ENCODE results near the gene TEAD1.

Gene TEAD1

GRCh38 chr11:12704049-12704448 is 29.8 kb downstream of the TEAD1 start:
- no peak overlapping the region for H3K4me3 Mint-ChIP-seq
- no peaks in the 10 kb centered on the region for H3K9me3 Mint-ChIP-seq
- no peaks in the 10 kb centered on the region for H3K4me1 Mint-ChIP-seq
- no peaks in the 10 kb centered on the region for H3K36me3 Mint-ChIP-seq
- no peak overlapping the region for H3K27ac Mint-ChIP-seq
- no peak for ATAC-seq
- peaks cover 11% of the 10 kb centered on the region for H3K27me3 Mint-ChIP-seq

- Mint-ChIP-seq H3K27me3 (peaks cover 6% of the 10 kb centered on the region), H3K4me1 (no peaks in the 10 kb centered on the region), H3K4me3 (no peak overlapping the region), H3K27ac (no peak overlapping the region), H3K9me3 (no peaks in the 10 kb centered on the region), H3K36me3 (no peaks in the 10 kb centered on the region)
- no peak for ATAC-seq
These were observed 31.7 kb downstream of the TEAD1 start for GRCh38 chr11:12705874-12706273.

- Mint-ChIP-seq H3K9me3 (no peaks in the 10 kb centered on the region), H3K4me1 (no peaks in the 10 kb centered on the region), H3K4me3 (no peak overlapping the region), H3K36me3 (no peaks in the 10 kb centered on the region), H3K27me3 (no peaks in the 10 kb centered on the region), H3K27ac (no peak overlapping the region)
- no peak for ATAC-seq
These were observed 32.6 kb downstream of the TEAD1 start for GRCh38 chr11:12706545-12707499.

GRCh38 chr11:12707500-12707880 is 33.3 kb downstream of the TEAD1 start:
- Mint-ChIP-seq H3K27me3 (no peaks in the 10 kb centered on the region), H3K4me3 (no peak overlapping the region), H3K36me3 (no peaks in the 10 kb centered on the region), H3K27ac (no peak overlapping the region), H3K4me1 (no peaks in the 10 kb centered on the region), H3K9me3 (no peaks in the 10 kb centered on the region)
- no peak for ATAC-seq

- H3K27ac Mint-ChIP-seq: no peak overlapping the region
- H3K4me1 Mint-ChIP-seq: no peaks in the 10 kb centered on the region
- no peaks in the 10 kb centered on the region for H3K9me3 Mint-ChIP-seq
- H3K27me3 Mint-ChIP-seq: no peaks in the 10 kb centered on the region
- no peak for ATAC-seq
- H3K4me3 Mint-ChIP-seq: no peak overlapping the region
- no peaks in the 10 kb centered on the region for H3K36me3 Mint-ChIP-seq
These were observed 37.3 kb downstream of the TEAD1 start for GRCh38 chr11:12711496-12711895.

- ATAC-seq: no peak
- Mint-ChIP-seq H3K4me3 (no peak overlapping the region), H3K4me1 (no peaks in the 10 kb centered on the region), H3K27ac (no peak overlapping the region), H3K36me3 (no peaks in the 10 kb centered on the region), H3K9me3 (no peaks in the 10 kb centered on the region), H3K27me3 (no peaks in the 10 kb centered on the region)
These were observed 37.9 kb downstream of the TEAD1 start for GRCh38 chr11:12712132-12712531.

GRCh38 chr11:12715131-12715530 is 40.9 kb downstream of the TEAD1 start:
- Mint-ChIP-seq H3K4me3 (no peak overlapping the region), H3K27me3 (no peaks in the 10 kb centered on the region), H3K9me3 (no peaks in the 10 kb centered on the region), H3K36me3 (no peaks in the 10 kb centered on the region), H3K4me1 (no peaks in the 10 kb centered on the region), H3K27ac (no peak overlapping the region)
- no peak for ATAC-seq

- ATAC-seq: no peak
- no peak overlapping the region for H3K27ac Mint-ChIP-seq
- H3K4me3 Mint-ChIP-seq: no peak overlapping the region
- peaks cover 7% of the 10 kb centered on the region for H3K27me3 Mint-ChIP-seq
- H3K9me3 Mint-ChIP-seq: no peaks in the 10 kb centered on the region
- no peaks in the 10 kb centered on the region for H3K36me3 Mint-ChIP-seq
- no peaks in the 10 kb centered on the region for H3K4me1 Mint-ChIP-seq
These were observed 41.7 kb downstream of the TEAD1 start for GRCh38 chr11:12715941-12716340.

- H3K4me3 Mint-ChIP-seq: no peak overlapping the region
- H3K4me1 Mint-ChIP-seq: no peaks in the 10 kb centered on the region
- no peak overlapping the region for H3K27ac Mint-ChIP-seq
- no peaks in the 10 kb centered on the region for H3K36me3 Mint-ChIP-seq
- no peak for ATAC-seq
- H3K9me3 Mint-ChIP-seq: no peaks in the 10 kb centered on the region
- peaks cover 16% of the 10 kb centered on the region for H3K27me3 Mint-ChIP-seq
These were observed 42.6 kb downstream of the TEAD1 start for GRCh38 chr11:12716816-12717215.

- ATAC-seq: peak; percentile 69
- Mint-ChIP-seq H3K4me1 (no peaks in the 10 kb centered on the region), H3K4me3 (no peak overlapping the region), H3K36me3 (no peaks in the 10 kb centered on the region), H3K27me3 (peaks cover 21% of the 10 kb centered on the region), H3K27ac (no peak overlapping the region), H3K9me3 (no peaks in the 10 kb centered on the region)
These were observed 43.6 kb downstream of the TEAD1 start for GRCh38 chr11:12717851-12718291.

- H3K27ac Mint-ChIP-seq: no peak overlapping the region
- H3K4me3 Mint-ChIP-seq: no peak overlapping the region
- no peaks in the 10 kb centered on the region for H3K36me3 Mint-ChIP-seq
- H3K4me1 Mint-ChIP-seq: no peaks in the 10 kb centered on the region
- no peak for ATAC-seq
- peaks cover 32% of the 10 kb centered on the region for H3K27me3 Mint-ChIP-seq
- no peaks in the 10 kb centered on the region for H3K9me3 Mint-ChIP-seq
These were observed 45.0 kb downstream of the TEAD1 start for GRCh38 chr11:12719221-12719620.

- no peaks in the 10 kb centered on the region for H3K36me3 Mint-ChIP-seq
- H3K27me3 Mint-ChIP-seq: peaks cover 32% of the 10 kb centered on the region
- no peak overlapping the region for H3K4me3 Mint-ChIP-seq
- no peaks in the 10 kb centered on the region for H3K9me3 Mint-ChIP-seq
- H3K27ac Mint-ChIP-seq: no peak overlapping the region
- H3K4me1 Mint-ChIP-seq: no peaks in the 10 kb centered on the region
- ATAC-seq: peak; percentile 24
These were observed 47.8 kb downstream of the TEAD1 start for GRCh38 chr11:12721816-12722604.

- Mint-ChIP-seq H3K4me1 (no peaks in the 10 kb centered on the region), H3K27ac (no peak overlapping the region), H3K27me3 (peaks cover 32% of the 10 kb centered on the region), H3K36me3 (no peaks in the 10 kb centered on the region), H3K4me3 (no peak overlapping the region), H3K9me3 (no peaks in the 10 kb centered on the region)
- ATAC-seq: no peak
These were observed 49.4 kb downstream of the TEAD1 start for GRCh38 chr11:12723421-12724300.

GRCh38 chr11:12724301-12725054 is 50.3 kb downstream of the TEAD1 start:
- Mint-ChIP-seq H3K27ac (no peak overlapping the region), H3K36me3 (no peaks in the 10 kb centered on the region), H3K4me1 (no peaks in the 10 kb centered on the region), H3K9me3 (no peaks in the 10 kb centered on the region), H3K4me3 (no peak overlapping the region), H3K27me3 (peaks cover 32% of the 10 kb centered on the region)
- no peak for ATAC-seq
